GM21423 (cell line): ENCODE measurements around the gene HMG20B.
"Not testable (repeated sequence)": the region's sequence is repeated elsewhere in the genome, so short reads cannot be mapped to it uniquely, and the experiment has no call there.

Source experiments
- ATAC-seq: cut with Tn5 transposase; IDR thresholded peaks from one replicate; pipeline ENCODE4 v1.9.1; 2021; ENCODE audit warnings: mild to moderate bottlenecking, moderate library complexity; ENCODE audit not compliant: unreplicated experiment

Gene HMG20B

DNA sequence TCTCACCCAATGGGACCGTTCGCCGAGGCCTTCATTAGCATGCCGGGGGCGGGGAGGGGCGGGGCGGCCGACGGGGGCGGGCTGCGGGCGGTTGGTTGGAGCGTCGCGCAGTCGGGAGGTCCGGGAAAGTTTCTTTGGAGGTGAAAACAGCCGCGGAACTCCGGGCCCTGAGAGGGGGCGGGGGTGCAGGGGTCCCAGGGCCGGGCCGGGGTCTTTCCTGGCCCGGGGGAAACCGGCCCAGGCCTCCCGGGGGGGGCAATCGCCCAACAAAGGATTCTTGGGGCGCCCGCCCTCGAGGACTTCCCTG lies at the start of gene HMG20B:
HMG20B (plus strand) TSS at position 90 of the 307 bp plus-strand sequence. CDS start 366 bp downstream, outside the sequence.
- no peak for ATAC-seq

DNA sequence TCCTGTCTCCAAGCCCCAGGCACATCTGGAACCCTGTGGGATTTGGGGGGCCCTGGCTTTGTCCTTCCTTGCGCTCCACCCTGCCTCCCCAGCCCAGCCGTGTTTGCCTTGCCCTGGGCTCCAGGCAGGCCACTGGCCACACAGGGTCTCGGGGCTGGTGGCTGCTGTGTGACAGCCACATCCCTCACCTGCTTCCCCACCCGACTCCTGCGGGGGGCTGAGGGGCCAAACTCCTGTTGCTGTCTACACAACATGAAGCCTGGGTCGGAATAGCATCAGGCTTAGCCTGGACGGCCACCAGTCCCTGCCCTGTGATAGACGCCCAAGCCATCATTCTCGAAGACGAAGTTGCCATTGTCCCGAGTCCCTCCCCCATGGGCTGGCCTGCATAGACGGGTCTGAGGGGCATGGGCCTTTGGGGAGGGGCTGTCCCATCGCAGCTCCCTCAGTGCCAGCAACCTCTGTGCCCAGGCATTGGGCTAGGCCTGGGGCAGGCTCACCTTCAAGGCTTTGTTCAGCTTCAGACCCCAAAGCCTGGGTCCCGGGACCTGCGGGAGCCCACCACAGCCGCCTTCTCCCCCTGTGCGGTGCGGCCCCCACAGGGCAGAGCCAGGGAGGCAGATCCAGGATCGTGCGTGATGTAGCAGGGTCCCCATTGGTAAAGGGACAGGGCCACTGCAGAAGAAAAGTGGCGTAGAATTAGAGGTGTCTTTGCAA lies 49.2 kb upstream of the HMG20B start:
- ATAC-seq, result no peak

DNA sequence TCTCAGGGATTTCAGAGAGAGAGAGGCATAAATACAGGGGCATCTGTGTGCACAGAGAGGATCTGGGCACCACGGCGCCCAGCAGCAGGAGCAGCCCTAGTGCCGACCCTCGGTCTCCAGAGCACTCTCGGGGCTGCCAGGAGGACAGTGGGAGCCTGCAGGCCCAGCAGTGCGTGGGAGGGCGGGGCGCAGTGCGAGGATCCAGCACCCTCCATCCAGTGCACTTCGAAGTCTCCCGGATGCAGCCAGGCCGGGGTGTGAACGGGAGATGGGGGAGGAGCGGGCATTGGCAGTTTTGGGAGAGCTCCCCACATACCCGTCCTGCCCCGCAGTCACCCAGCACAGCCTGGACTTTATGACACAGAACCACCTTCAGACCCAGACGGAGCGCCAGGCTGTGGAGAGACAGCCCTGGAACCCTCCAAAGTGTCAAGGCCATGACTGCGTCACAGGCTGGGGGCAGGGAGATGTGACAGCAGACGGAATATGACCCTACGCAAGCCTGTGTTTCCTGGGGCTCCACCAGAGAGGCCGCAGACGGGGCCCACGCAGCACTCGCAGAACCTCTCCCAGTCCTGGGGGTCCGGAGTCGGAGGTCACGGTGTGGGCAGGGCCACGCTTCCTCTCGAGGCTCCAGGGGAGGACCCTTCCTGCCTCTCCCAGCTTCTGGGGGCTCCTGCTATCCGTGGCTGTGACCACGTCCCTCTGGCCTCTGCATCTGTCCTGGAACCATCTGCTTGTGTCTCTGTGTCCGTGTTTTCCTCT lies 48.5 kb upstream of the HMG20B start:
- no peak for ATAC-seq

DNA sequence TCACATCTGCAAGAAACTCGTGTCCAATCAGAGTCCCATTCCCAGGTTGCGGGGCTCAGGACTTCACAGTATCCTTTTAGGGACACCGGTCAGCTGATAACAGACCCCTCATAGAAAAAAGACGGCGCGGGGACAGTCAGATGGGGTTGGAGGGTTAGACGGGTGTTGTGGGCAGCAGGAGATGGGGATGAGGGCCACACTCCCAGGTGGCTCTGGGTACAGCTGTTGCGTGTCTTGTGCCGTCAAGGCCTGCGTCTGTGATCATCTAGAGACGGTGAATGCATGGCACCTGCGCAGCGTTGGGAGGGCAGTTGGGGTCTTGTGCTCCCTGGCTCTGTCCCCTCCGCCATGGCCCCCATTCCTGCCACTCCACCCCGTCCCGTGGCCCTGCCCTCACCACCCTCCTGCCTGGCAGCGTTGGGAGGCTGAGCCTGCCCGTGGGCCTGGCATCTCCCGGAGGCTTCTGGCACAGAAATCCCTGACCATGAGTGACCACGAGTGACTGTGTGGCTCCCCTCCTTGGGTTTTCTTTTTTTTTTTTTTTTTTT lies 47.8 kb upstream of the HMG20B start:
- no peak for ATAC-seq

DNA sequence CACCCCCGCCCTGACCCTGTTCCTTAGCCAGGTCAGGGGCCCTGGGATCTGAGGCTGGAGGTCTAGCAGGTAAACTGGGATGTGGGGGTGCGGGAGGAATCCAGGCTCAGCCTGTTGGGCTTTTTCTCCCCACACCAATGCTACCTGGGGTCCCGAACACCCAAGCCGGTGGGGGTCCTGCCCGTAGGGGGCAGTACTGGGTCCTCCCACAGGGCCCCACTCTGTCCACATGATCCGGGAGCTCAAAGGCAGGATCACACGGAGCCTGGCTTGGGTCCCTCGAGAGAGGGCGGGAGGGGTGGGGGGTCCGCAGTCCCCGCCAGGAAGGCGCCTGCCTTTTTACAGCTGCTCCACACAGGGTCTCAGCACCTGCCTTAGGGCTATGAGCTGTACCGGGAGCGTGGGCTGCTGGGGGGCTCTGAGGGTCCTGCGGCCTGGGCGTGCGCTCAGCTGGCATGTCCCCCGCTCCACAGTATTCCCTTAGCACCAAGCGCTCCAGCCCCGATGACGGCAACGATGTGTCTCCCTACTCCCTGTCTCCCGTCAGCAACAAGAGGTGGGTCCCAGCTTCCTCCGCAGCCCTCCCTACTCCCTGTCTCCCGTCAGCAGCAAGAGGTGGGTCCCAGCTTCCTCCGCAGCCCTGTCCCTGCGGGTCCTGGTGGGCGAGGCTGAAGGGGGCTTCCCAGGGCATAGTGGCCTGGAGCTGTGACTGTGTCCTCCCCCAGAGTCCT lies 46.1 kb upstream of the HMG20B start:
- ATAC-seq, result no peak

DNA sequence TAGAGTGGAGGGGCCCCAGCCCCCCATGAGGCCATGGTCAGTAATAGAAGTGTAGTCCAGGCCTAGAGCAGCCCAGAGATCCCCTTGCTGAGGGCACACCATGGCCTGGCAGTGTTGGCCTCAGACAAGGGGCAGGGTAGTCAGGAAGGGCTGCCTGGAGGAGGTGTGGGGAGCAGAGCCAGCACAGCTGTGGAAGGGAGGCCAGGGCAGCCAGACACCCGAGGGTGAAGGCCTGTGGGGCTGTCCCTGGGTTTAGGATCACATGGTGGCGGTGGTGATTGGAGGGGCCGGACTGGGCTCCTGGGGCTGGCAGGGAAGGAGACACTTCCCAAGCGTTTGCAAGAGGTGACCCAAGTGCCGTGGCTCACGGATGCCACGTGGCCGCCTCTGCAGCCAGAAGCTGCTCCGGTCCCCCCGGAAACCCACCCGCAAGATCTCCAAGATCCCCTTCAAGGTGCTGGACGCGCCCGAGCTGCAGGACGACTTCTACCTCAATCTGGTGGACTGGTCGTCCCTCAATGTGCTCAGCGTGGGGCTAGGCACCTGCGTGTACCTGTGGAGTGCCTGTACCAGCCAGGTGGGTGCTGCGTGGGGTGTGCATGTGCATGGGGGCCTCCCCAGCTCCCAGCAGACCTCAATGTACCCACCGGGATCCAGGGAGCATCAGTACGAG lies 45.4 kb upstream of the HMG20B start:
- no peak for ATAC-seq

DNA sequence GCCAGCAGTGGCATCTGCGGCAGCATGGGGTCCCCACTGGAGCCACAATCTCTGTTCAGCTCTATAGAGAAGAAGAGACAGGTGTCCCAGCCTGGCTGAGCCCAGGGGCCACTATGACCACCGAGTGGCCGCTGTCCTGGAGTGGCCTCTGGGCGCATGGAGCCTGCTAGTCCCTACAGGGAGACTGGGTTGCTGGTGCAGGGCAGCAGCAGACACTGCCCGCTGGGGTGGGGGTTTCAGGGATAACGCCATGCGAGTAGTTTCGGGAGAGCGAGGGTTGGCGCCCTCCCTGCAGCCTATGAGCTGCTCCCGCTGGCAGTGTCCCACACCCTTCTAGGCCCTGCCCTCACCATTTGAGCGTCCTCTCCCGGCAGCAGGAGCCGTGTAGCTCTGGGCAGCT lies 44.7 kb upstream of the HMG20B start:
- ATAC-seq, result no peak

DNA sequence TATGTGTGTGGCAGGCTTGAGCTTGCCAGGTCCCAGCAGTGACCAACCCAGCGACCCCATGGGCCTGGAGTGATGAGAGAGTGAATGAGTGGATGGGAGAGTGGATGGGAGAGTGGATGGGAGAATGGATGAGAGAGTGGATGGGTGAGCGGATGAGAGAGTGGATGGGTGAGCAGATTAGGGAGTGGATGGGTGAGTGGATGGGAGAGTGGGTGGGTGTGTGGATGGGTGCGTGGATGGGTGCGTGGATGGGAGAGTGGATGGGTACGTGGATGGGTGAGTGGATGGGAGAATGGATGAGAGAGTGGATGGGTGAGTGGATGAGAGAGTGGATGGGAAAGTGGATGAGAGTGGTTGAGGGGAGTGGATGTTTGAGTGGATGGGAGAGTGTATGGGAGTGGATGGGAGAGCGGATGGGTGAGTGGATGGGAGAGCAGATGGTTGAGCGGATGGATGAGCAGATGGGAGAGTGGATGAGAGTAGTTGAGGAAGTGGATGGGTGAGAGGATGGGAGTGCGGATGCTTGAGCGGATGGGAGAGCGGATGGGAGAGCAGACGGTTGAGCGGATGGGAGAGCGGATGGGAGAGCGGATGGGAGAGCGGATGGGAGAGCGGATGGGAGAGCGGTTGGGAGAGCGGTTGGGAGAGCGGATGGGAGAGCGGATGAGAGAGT lies 44.1 kb upstream of the HMG20B start:
- no peak for ATAC-seq

DNA sequence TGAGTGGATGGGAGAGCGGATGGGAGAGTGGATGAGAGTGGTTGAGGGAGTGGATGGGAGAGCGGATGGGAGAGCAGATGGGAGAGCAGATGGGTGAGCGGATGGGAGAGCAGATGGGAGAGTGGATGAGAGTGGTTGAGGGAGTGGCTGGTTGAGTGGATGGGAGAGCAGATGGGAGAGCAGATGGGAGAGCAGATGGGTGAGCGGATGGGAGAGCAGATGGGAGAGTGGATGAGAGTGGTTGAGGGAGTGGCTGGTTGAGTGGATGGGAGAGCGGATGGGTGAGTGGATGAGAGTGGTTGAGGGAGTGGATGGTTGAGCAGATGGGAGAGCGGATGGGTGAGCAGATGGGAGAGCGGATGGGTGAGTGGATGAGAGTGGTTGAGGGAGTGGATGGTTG lies 43.4 kb upstream of the HMG20B start:
- not testable (repeated sequence) for ATAC-seq

DNA sequence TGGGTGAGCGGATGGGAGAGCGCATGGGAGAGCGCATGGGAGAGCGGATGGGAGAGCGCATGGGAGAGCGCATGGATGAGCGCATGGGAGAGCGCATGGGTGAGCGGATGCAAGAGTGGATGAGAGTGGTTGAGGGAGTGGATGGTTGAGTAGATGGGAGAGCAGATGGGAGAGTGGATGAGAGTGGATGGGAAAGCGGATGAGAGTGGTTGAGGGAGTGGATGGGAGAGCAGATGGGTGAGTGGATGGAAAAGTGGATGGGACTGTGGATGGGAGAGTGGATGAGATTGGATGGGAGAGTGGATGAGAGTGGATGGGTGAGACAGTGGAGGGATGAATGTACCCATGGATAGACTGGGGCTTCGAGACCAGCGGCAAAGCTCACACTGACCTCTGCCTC lies 42.4 kb upstream of the HMG20B start:
- ATAC-seq, result no peak

DNA sequence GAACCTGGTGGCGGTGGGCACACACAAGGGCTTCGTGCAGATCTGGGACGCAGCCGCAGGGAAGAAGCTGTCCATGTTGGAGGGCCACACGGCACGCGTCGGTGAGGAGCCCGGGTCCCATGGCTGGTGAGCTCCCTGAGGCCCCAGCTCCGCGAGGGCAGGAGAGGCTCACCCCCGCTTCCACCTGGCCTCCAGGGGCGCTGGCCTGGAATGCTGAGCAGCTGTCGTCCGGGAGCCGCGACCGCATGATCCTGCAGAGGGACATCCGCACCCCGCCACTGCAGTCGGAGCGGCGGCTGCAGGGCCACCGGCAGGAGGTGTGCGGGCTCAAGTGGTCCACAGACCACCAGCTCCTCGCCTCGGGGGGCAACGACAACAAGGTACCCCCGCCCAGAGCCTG lies 41.0 kb upstream of the HMG20B start:
- ATAC-seq, result no peak

DNA sequence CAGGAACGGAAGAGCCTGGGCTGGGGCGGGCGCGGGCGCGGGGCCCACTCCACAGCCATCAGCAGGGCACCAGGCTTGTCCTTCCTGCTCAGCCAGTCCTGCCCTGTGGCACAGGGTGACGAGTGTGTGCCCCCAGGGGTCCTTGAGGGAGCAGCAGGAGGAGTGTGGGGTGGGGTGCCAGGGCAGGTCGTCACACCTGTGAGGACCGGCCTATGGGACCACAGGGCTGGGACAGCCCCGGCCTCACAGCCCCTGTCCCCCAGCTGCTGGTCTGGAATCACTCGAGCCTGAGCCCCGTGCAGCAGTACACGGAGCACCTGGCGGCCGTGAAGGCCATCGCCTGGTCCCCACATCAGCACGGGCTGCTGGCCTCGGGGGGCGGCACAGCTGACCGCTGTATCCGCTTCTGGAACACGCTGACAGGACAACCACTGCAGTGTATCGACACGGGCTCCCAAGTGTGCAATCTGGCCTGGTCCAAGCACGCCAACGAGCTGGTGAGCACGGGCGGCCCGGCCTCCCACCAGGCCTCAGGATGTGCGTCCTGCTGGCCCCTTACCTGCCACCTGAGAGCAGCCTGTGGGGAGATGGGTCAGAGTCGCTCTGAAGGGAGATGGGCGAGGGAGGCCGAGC lies 40.5 kb upstream of the HMG20B start:
- ATAC-seq, result no peak

DNA sequence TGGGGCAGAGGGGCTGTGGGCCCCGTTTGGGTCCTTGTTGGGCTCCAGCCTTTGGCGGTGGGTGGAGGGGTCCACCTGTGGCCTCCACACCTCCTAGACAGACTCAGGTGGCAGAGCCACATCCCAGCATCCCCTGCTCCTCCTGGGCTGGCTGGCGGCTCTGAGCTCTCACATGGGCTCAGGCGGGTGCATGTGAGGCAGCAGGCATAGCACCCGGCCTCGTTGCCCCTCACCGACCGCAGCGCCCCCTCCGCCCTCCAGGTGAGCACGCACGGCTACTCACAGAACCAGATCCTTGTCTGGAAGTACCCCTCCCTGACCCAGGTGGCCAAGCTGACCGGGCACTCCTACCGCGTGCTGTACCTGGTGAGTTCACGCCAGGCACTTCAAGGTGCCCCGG lies 39.7 kb upstream of the HMG20B start:
- no peak for ATAC-seq

DNA sequence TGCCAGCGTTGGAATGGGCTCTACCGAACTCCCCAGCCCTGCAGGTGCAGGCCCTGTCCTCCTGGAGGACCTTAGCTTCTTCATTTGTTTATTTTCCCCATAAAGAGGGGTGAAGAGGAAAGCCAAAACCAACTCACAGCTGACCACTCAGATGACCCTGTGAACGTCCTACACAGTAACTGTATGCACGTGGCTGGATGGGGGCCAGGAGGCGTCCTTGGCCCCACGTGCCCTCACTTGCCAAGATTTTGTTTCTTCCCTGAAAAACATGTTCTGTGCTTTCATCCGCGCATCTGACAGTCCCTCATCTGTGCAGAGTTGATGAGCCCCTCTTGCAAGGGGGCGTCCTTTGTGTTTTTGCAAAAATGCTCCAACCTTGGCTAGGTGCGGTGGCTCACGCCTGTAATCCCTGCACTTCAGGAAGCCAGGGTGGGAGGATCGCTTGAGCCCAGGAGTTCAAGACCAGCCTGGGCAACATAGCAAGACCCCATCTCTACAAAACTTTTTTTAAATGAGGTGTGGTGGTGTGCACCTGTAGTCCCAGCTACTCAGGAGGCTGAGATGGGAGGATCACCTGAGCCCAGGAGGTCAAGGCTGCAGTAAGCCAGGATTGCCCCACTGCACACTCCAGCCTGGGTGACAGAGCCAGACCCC lies 39.1 kb upstream of the HMG20B start:
- ATAC-seq, result no peak

DNA sequence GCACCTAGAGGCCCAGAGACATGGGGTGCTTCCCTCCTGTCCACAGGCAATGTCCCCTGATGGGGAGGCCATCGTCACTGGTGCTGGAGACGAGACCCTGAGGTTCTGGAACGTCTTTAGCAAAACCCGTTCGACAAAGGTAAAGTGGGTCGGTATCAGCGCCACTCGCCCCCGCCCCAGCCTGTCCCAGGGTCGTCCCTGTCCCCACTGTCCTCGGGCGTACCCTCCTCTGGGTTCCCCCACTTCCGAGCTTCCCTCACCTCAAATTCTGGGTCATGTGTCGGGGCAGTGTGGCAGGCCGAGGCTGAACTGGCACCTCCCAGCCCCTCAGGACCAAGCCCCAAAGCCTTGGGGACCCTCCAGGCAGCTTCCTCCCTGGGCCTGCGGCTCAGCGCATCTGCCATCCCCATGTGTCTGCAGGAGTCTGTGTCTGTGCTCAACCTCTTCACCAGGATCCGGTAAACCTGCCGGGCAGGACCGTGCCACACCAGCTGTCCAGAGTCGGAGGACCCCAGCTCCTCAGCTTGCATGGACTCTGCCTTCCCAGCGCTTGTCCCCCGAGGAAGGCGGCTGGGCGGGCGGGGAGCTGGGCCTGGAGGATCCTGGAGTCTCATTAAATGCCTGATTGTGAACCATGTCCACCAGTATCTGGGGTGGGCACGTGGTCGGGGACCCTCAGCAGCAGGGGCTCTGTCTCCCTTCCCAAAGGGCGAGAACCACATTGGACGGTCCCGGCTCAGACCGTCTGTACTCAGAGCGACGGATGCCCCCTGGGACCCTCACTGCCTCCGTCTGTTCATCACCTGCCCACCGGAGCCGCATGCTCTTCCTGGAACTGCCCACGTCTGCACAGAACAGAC lies 38.1 kb upstream of the HMG20B start:
- no peak for ATAC-seq

DNA sequence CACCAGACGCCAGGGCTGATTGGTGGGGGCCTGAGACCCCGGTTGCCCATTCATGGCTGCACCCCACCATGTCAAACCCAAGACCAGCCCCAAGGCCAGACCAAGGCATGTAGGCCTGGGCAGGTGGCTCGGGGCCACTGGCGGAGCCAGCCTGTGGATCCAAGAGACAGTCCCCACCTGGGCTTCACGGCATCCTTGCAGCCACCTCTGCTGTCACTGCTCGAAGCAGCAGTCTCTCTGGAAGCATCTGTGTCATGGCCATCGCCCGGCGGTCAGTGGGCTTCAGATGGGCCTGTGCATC lies 37.6 kb upstream of the HMG20B start:
- no peak for ATAC-seq

DNA sequence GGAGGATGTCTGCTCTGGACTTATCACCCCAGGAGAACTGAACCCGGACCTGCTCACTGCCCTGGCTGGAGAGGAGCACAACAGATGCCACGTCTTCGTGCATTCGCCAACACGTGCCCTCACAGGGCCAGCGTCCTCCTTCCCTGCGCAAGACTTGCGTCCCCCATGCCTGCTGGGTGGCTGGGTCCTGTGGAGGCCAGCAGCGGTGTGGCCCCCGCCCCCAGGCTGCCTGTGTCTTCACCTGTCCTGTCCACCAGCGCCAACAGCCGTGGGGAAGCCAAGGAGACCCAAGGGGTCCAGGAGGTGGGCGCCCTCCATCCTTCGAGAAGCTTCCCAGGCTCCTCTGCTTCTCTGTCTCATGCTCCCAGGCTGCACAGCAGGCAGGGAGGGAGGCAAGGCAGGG lies 37.2 kb upstream of the HMG20B start:
- no peak for ATAC-seq

DNA sequence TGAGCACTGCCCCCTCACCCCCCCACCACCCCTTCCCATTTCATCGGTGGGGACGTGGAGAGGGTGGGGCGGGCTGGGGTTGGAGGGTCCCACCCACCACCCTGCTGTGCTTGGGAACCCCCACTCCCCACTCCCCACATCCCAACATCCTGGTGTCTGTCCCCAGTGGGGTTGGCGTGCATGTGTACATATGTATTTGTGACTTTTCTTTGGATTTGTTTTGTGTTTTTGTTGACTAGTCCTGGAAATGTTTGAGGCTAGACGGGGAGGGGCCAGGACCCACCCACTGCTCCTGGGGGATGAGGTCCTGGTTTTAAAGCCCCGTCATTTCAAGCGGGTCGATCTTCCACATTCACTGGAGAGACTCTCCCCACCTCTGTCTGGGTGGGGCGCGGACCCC lies 36.8 kb upstream of the HMG20B start:
- no peak for ATAC-seq
